Measurements from ENCODE around the gene KLRF2.

The KLRF2 gene

DNA sequence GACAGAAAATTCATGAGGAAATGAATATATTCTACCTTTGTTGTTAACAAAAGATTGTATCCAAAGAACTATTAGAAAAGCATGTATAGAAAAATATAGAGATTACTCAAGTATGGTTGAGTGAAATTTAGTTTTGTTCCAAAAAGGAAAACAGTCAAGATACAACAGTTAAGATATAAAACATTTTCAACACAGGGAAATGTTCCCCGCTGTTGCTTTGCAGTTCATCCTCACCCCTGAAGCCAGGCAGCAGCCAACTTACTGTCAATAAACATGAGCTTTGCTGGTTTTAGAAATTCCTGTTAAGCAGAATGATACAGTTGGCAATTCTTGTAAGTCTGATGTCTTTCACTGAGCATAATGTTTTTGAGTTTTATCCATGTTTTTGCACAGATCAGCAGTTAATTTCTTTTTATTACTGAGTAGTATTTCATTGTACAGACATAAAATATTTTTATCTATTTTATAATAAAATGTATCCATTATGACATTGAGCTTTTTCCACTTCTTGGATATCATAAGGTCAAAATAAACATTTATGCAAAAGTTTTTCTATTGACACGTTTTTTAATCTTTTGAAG lies 10.9 kb upstream of the KLRF2 start:
- TF ChIP-seq, protein P1, sequence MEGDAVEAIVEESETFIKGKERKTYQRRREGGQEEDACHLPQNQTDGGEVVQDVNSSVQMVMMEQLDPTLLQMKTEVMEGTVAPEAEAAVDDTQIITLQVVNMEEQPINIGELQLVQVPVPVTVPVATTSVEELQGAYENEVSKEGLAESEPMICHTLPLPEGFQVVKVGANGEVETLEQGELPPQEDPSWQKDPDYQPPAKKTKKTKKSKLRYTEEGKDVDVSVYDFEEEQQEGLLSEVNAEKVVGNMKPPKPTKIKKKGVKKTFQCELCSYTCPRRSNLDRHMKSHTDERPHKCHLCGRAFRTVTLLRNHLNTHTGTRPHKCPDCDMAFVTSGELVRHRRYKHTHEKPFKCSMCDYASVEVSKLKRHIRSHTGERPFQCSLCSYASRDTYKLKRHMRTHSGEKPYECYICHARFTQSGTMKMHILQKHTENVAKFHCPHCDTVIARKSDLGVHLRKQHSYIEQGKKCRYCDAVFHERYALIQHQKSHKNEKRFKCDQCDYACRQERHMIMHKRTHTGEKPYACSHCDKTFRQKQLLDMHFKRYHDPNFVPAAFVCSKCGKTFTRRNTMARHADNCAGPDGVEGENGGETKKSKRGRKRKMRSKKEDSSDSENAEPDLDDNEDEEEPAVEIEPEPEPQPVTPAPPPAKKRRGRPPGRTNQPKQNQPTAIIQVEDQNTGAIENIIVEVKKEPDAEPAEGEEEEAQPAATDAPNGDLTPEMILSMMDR (IDR thresholded peaks at IDR 0.05), result no peak

DNA sequence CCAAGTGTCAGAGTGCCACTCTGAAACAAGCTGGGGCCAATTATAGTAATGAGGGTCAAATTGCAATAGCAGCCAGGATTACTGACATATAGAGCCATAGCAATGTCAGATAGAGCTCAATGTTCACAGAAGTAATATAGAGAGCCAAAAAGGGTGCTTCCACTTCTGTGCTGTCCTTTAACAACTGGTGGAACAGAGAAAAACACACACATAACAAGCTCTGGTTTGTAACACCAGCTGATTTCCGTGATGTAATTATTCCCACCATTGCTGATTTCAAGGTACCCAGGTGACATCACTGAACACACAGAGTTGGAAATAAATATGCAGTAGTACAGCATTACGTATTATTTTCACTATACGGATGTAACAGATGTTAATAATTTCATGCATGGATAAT lies 9.1 kb upstream of the KLRF2 start:
- TF ChIP-seq, protein P1 (IDR thresholded peaks at IDR 0.05), result no peak

DNA sequence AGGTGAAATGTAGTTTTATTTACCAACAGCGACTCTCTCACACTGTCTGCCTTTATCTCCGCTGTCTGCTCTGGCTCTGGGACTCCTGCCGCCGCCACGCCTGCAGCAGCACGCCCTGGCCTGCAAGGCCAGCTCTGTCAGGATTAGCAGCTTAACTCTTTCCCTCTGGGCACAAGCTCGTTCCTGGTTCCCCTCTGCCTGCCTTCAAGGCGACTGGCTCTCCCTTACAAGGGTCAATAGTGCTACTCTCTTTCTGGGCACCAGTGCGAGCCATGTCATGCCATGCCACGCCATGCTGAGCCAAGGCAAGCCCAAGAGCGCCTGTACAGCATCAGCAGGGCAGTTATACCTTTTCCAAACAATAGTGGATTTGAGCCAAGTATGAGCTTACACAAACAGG lies 8.5 kb upstream of the KLRF2 start:
- TF ChIP-seq, protein P1 (IDR thresholded peaks at IDR 0.05), result no peak

DNA sequence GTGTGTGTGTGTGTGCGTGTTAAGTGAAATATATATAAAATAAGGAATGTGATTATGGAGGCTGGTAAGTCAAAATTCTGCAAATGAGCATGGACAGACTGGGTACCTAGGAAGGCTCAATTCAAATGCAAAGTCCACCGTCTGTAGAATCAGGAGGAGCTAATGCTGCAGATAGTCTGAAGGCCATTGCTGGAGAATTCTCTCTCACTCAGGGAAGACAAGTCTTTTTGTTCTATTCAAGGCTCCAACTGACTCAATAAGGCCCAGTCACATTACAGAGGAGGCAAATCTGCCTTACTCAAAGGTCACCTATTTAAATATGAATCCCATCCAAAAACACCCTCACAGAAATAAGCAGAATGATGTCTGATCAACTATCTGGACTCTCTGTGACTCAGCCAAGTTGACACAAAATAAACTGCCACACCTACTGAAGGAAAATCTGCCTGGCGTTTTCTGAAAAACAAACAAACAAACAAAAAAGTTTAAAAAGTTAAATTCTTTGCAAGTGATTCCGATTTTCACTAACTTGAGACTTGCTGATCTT lies 684 bp upstream of the KLRF2 start:
- TF ChIP-seq, protein P1 (IDR thresholded peaks at IDR 0.05), result no peak

DNA sequence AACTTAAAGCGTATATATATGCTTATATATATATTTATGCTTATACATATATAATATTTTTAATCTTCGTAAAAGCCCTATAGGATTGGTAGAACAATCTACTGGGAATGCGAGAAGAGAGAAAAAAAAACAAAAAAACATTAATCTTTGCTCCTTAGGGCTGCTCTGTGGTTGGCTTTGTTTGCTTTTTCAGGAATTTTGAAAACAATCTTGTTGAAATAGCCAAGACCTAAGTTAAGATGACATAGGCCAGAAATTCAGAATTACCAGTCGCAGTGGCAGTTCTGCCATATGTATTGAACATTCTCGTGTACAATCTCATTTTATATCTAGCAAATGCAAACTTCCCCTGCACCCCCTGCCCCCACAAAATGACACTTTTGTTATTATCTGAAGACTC lies 699 bp downstream of the KLRF2 start:
- TF ChIP-seq, protein P1 (IDR thresholded peaks at IDR 0.05), result no peak

DNA sequence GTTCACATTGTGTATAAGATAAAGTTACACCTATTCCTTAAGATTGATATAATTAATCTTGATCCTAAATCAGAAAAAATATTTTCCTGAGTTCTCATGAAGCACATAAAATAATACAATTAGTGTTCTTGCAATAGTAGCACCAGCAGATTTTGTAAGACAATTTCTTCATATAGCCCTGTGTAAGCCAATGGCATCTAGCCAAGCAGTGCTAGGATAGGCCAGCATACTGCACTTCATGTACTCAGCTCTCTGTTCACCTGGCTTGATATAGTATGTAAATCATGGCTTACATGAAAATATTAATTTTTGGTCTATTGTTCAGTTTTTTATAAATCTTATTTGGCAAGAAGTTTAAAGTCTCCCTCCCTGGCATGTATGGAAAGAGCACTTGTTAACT lies 1.9 kb downstream of the KLRF2 start:
- TF ChIP-seq, protein P1 (IDR thresholded peaks at IDR 0.05), result no peak

DNA sequence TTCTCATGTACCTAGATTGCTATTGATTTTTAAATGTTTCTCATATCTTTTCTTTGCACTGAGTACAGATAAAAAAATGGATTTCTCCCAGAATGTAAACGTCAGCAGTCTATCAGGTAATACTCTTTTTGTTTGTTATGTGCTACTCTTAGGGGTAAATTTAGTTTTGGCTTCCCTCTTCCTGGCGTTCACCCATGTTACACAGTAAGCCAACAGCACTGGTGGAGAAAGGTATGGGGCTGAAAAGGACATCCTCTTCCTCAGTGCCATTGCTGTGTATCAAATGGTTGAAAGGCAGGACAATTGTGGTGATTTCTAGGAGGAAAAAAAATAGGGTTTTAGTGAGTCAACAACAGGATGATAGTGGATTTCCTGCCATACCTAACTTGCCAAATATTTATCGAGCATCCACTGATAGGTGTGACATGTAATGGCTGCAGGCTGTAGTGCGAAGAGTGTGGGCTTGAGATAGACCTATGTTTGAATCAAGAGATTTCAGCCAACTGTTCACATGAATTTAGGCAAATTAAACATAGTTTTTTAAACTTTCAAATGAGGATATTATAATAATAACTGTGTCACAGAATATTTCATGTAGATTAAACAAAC lies 7.5 kb downstream of the KLRF2 start:
- TF ChIP-seq, protein P1 (IDR thresholded peaks at IDR 0.05), result no peak
